Spleen (tissue), 11 donors: ENCODE results near the gene MTM1. TPM values are rescaled to one million over a fixed set of nuclear protein-coding genes. Genes with fewer than 3 reads are reported as not detected.
A peak's percentile ranks its signal among the peaks of the same experiment; 100 is the strongest.

Experiments
- DNase-seq: peaks from one replicate; pipeline ENCODE4 v3.0.0-alpha.2; 2020
- H3K27ac ChIP-seq, 8 donors: fragments of 200-600 bp; sonication (generic) in 7 of 8; 1 replicate in 4 of 8; 2 replicates in 4 of 8; pipeline versions ENCODE4 v1.5.0 to v1.8.0; 2016 to 2021; ENCODE audit warnings: inconsistent platforms in 4 of 8, mild to moderate bottlenecking in 4 of 8, moderate library complexity in 1 of 8
- H3K27me3 ChIP-seq, 7 donors: fragments of 200-600 bp; sonication (generic) in 6 of 7; replicated peaks in 1 of 7; 1 replicate in 4 of 7; 2 replicates in 3 of 7; pipeline versions ENCODE4 v1.5.0 to v1.8.0; 2016 to 2021; ENCODE audit warnings: inconsistent platforms in 3 of 7, mild to moderate bottlenecking in 1 of 7
- H3K36me3 ChIP-seq, 6 donors: fragments of 200-600 bp; sonication (generic) in 5 of 6; 1 replicate in 4 of 6; 2 replicates in 2 of 6; pipeline versions ENCODE4 v1.5.0 to v1.8.0; 2016 to 2021; ENCODE audit warnings: inconsistent platforms in 2 of 6
- H3K4me1 ChIP-seq, 6 donors: fragments of 200-600 bp; sonication (generic) in 5 of 6; 1 replicate in 3 of 6; 2 replicates in 3 of 6; pipeline versions ENCODE4 v1.5.0 to v1.8.0; 2016 to 2021; ENCODE audit warnings: inconsistent platforms in 3 of 6
- H3K4me3 ChIP-seq, 8 donors: fragments of 200-600 bp; sonication (generic) in 7 of 8; 1 replicate in 4 of 8; 2 replicates in 4 of 8; pipeline versions ENCODE4 v1.5.0 to v1.8.0; 2016 to 2021; ENCODE audit warnings: inconsistent platforms in 4 of 8, mild to moderate bottlenecking in 4 of 8, moderate library complexity in 2 of 8
- H3K9me3 ChIP-seq, 8 donors: fragments of 200-600 bp; sonication (generic) in 7 of 8; 1 replicate in 4 of 8; 2 replicates in 4 of 8; pipeline versions ENCODE4 v1.5.0 to v1.8.0; 2016 to 2021; ENCODE audit warnings: inconsistent platforms in 4 of 8
- POLR2A ChIP-seq, 3 donors: fragments of 450-650 bp; IDR thresholded peaks; one replicate each; pipeline ENCODE4 v1.5.1; 2017; ENCODE audit warnings: antibody characterized with exemption in 3 of 3, mild to moderate bottlenecking in 1 of 3
- POLR2AphosphoS5 ChIP-seq, 3 donors: sonication (generic); formaldehyde crosslinking; IDR thresholded peaks; one replicate each; pipeline ENCODE4 v1.5.1; 2017; ENCODE audit warnings: antibody characterized with exemption in 3 of 3
- WGBS, 5 donors: extraction: QIAGEN DNeasy Blood & Tissue Kit in 3 of 5; methylation state at CpG; one replicate each; pipeline versions ENCODE4 v1.1.5 to v1.1.7; 2013 to 2018; 5-methylcytosine and 5-hydroxymethylcytosine counted together
- intact Hi-C: fragments of 100-400 bp; cut with DNase I; formaldehyde crosslinking; loops from one replicate; pipeline ENCODE4 v1.15.0; 2023; ENCODE audit warnings: low total_unique reads
- polyA plus RNA-seq, 3 donors: library from polyadenylated mRNA; stranded (reverse); fragments of 200-250 nt; gene quantifications; one replicate each; pipeline ENCODE4 v1.2.1, GENCODE V29; 2013
- total RNA-seq, 7 donors: library from RNA; depleted of rRNA in 3 of 7; stranded (reverse); fragments of >200 nt in 3 of 7; fragmentation: NEBNext Ultra II Directional in 4 of 7; extraction: Animal tissue kit (Norgen Biotek cat#: 25700) in 4 of 7; gene quantifications; one replicate each; pipeline versions ENCODE4 v1.1.0 to v1.2.1, GENCODE V29; 2016 to 2021
- TF ChIP-seq, protein P1 (sequence below), 11 experiments: fragments of 200-600 bp in 7 of 11; fragments of 450-650 bp in 4 of 11; sonication (generic) in 4 of 11; IDR thresholded peaks in 8 of 11; conservative IDR thresholded peaks in 3 of 11; 1 replicate in 7 of 11; 2 replicates in 4 of 11; pipeline versions ENCODE4 v1.4.0 to v1.8.0; 2016 to 2021; ENCODE audit warnings: antibody characterized with exemption in 11 of 11, inconsistent platforms in 4 of 11, mild to moderate bottlenecking in 1 of 11
- donor health status: healthy with polysubstance abuse.
- donor health status: DM: no; HTN: no; CAD: no; lungs with moderate emphysema.
- donor health status: DM: no; HTN: no; CAD: no.
- donor health status: Bipolar disorder and iron deficiency.
- donor health status: healthy.
- donor health status: DM: no; HTN: no; CAD: no.
- donor health status: DM: yes; HTN: yes; CAD: no.

Gene MTM1
- total and polyA plus RNA-seq, 10 donors: 6.3 to 39.5 (median 27.0) TPM

DNA sequence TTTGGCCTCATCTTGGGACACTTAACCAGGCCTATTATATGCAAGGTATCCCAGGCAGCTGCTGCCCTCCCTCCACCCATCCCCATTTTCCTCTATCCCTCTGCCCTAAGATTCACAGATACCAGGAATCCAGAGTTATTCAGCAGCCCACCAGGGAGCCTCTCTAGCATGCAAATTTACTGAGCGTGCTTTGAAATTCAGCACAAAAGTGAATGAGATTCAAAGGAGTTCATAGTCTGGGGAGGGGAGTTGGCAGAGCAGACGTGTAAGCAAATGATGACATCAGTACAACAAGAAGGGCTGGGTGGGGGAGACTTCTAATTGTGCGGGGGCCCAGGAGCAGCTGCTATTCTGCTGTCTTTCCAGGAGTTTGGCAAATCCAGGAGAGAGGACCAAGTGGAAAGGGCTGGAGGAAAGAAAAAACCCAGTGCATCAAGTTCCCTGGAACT, 1.7 kb upstream of the MTM1 start:
- no peaks in the 10 kb centered on the region for H3K9me3 ChIP-seq
- no peak for TF ChIP-seq POLR2AphosphoS5 (IDR thresholded peaks at IDR 0.05)
- TF ChIP-seq POLR2A (IDR thresholded peaks at IDR 0.05): no peak
- no peaks in the 10 kb centered on the region for H3K27me3 ChIP-seq
- no peak for DNase-seq
- intact Hi-C loops: no loop called here
- H3K27ac ChIP-seq: no peak overlapping the region
- no peak overlapping the region for H3K4me3 ChIP-seq
- WGBS, 5 donors: 53 to 86% (median 81%) methylated on average over 3 of the region's 3 CpGs
- H3K36me3 ChIP-seq: no peaks in the 10 kb centered on the region
- peaks cover 7 to 29% (median 23%) of the 10 kb centered on the region in 6 donors for H3K4me1 ChIP-seq

DNA sequence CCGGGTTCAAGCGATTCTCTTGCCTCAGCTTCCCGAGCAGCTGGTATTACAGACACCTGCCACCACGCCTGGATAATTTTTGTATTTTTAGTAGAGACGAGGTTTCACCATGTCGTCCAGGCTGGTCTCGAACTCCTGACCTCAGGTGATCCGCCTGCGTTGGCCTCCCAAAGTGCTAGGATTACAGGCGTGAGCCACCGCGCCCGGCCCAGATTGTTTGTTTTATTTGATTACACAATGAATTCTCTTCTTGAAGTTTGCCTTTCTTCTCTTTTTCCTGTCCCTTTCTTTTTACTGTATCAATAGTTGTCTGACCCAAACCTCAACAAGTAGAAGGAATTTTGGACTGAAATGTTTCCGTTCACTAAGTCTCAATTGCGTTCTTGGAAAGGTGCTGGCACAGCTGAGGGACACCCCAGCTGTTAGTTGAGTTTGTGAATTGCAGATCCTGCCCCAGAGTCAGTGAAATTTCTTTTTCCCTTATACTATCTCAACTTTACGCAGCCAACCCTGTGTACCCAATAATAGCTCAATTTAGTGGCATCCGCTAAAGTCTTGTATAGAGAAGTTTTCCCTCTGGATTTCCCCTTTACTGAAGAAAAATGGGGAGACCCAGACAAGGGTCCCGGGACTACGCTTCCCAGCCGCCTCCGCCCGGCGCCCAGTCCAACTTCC, 639 bp upstream of the MTM1 start:
- intact Hi-C loops: no loop called here
- DNase-seq: peak; percentile 70
- H3K36me3 ChIP-seq: no peaks in the 10 kb centered on the region
- peaks cover 7 to 39% (median 34%) of the 10 kb centered on the region in 6 donors for H3K4me1 ChIP-seq
- H3K27ac ChIP-seq: peak overlapping the region in 5 of 8 donors; percentile 1 to 98 (median 96)
- H3K27me3 ChIP-seq: no peaks in the 10 kb centered on the region
- no peaks in the 10 kb centered on the region for H3K9me3 ChIP-seq
- 55 to 85% (median 66%) methylated on average over 17 to 23 of the region's 23 CpGs for WGBS, 5 donors
- TF ChIP-seq POLR2AphosphoS5 (IDR thresholded peaks at IDR 0.05) (no peak), POLR2A (IDR thresholded peaks at IDR 0.05) (no peak)
- TF ChIP-seq, protein P1, sequence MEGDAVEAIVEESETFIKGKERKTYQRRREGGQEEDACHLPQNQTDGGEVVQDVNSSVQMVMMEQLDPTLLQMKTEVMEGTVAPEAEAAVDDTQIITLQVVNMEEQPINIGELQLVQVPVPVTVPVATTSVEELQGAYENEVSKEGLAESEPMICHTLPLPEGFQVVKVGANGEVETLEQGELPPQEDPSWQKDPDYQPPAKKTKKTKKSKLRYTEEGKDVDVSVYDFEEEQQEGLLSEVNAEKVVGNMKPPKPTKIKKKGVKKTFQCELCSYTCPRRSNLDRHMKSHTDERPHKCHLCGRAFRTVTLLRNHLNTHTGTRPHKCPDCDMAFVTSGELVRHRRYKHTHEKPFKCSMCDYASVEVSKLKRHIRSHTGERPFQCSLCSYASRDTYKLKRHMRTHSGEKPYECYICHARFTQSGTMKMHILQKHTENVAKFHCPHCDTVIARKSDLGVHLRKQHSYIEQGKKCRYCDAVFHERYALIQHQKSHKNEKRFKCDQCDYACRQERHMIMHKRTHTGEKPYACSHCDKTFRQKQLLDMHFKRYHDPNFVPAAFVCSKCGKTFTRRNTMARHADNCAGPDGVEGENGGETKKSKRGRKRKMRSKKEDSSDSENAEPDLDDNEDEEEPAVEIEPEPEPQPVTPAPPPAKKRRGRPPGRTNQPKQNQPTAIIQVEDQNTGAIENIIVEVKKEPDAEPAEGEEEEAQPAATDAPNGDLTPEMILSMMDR (IDR thresholded peaks at IDR 0.05 in 8 of 11, conservative IDR thresholded peaks at IDR 0.05 in 3 of 11): no peak
- peak overlapping the region in 4 of 8 donors; percentile 70 to 89 (median 76) for H3K4me3 ChIP-seq

GRCh38 chrX:150569155-150569477, 695 bp downstream of the MTM1 start:
- Histone ChIP-seq H3K9me3 (no peaks in the 10 kb centered on the region), H3K4me3 (peak overlapping the region; percentile 54 to 89 (median 67)), H3K4me1 (peaks cover 11 to 53% (median 47%) of the 10 kb centered on the region in 6 donors), H3K36me3 (no peaks in the 10 kb centered on the region), H3K27me3 (no peaks in the 10 kb centered on the region), H3K27ac (peak overlapping the region; percentile 80 to 98 (median 94))
- no peak for DNase-seq
- TF ChIP-seq, protein P1 (IDR thresholded peaks at IDR 0.05 in 8 of 11, conservative IDR thresholded peaks at IDR 0.05 in 3 of 11): no peak
- TF ChIP-seq POLR2AphosphoS5 (IDR thresholded peaks at IDR 0.05): peak in 1 of 3 donors; percentile 71
- TF ChIP-seq POLR2A (IDR thresholded peaks at IDR 0.05): peak in 1 of 3 donors; percentile 34
- intact Hi-C loops: no loop called here
- WGBS, 5 donors: 0 to 60% (median 2%) methylated on average over 13 to 17 of the region's 17 CpGs

DNA sequence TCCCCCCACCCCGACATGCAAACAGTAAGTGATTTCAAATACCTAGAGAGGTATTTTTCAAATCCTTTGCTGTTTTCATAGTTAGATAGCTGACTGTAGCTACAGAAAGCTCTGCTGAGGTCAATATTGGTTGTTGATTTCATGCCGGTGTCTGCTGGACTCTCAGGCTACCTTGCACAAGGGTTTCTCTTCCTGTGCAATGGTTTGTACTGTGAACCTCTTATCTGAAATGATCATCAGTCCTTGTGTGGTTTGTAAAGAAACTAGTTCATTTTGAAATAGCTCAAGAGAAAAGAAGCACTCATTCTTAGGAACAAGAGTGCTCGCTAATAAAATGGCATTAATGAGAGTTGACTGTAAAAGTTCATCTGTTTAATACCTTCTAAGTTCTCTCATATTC, 2.1 kb downstream of the MTM1 start:
- Histone ChIP-seq H3K4me1 (peaks cover 17 to 67% (median 61%) of the 10 kb centered on the region in 6 donors), H3K36me3 (no peaks in the 10 kb centered on the region), H3K4me3 (peak overlapping the region in 2 of 8 donors; percentile 81 to 89), H3K27me3 (no peaks in the 10 kb centered on the region), H3K9me3 (no peaks in the 10 kb centered on the region), H3K27ac (peak overlapping the region in 7 of 8 donors; percentile 46 to 98 (median 96))
- intact Hi-C loops: no loop called here
- DNase-seq: no peak
- TF ChIP-seq POLR2AphosphoS5 (IDR thresholded peaks at IDR 0.05): no peak
- TF ChIP-seq POLR2A (IDR thresholded peaks at IDR 0.05): no peak
- TF ChIP-seq, protein P1 (IDR thresholded peaks at IDR 0.05 in 8 of 11, conservative IDR thresholded peaks at IDR 0.05 in 3 of 11): no peak
- 11 to 50% (median 26%) methylated on average over 3 of the region's 3 CpGs for WGBS, 5 donors
